ENCODE data around the gene CREG1.

The CREG1 gene

DNA sequence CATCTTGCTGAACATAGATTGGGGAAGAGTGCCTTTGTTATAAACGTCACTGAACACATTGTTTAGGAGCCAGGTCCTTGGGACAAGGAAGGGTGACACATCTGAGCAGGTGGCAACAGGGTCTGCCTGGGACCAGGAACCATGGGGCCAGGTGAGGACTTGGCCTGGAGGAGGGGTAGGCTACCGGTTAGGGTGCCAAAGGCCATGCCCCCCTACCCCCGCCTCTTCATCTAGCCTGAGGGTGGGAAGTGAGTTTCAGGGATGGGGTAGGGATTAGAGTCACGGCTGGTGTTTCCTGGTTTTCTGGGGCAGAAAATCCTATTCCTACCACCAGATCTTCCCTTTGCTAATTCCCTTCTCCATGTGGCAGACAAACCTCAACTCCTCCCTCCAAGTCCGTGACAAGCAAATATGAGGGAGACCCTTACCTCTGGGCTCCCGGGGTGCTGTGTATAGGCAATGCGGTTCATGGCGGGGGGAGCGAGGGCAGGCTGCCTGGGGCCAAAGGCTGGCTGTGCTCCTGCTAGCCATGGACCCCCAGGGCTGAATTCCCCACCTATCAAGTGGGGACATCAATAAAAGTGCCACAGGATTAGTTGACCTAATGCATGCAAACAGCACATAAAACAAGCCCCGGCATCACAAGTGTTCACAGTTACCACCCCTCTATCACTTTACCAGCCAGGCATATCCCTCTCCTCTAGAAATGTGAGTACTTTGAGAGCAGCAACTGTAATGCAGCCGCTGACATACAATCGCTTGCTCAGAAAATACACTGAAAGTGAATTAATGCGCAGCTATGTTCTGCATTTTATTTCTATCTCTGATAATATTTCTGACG lies 49.7 kb downstream of the CREG1 start:
- no peak for DNase-seq (ENCODE audit: low read depth)

DNA sequence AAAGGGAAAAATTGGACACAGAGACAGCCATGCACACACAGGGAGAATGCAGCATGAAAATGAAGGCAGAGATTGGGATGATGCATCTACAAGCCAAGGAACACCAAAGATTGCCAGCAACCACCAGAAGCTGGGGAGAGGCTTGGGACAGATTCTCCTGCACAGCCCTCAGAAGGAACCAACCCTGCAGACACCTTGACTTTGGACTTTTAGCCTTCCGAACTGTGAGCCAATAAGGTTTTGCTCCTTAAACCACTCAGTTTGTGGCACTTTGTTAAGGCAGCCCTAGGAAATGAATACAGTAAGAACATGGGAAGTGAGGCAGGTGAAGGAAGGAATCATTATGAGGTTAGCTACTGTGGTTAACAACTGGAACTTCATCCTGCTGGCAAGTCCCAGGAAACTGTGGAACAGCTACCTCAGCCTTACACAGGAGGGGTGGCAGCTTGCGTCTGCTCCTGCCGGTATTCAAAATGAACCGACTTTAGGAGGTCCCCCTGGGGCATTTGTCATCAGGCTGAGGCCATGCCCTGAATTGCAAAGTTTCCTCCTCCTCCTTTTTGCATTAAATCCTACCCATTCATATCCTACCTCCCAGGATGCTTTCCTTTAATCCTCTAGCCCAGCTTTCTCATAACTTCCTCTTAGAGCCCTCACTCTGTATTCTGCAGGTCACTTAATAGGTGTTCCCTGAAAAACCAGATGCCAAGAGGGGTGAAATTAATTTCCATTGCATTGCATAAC lies 50.7 kb downstream of the CREG1 start:
- DNase-seq (ENCODE audit: low read depth), result no peak

DNA sequence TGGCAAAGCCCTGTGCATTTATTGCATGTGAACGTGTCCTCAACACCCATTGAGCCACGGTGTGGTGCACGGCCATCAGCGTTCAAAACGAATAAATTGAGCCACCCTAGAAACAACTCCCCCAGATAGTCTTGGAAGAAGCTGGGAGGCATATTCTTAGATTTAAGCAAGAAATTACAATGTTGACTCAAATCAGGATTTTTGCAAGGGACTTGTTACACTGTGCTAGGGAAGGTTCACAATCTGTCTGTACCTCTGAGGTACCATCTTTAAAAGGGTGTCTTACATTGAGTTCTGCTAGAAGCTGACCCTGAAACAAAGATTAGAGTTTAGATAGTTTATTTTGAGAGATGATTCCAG lies 51.4 kb downstream of the CREG1 start:
- DNase-seq (ENCODE audit: low read depth), result no peak

DNA sequence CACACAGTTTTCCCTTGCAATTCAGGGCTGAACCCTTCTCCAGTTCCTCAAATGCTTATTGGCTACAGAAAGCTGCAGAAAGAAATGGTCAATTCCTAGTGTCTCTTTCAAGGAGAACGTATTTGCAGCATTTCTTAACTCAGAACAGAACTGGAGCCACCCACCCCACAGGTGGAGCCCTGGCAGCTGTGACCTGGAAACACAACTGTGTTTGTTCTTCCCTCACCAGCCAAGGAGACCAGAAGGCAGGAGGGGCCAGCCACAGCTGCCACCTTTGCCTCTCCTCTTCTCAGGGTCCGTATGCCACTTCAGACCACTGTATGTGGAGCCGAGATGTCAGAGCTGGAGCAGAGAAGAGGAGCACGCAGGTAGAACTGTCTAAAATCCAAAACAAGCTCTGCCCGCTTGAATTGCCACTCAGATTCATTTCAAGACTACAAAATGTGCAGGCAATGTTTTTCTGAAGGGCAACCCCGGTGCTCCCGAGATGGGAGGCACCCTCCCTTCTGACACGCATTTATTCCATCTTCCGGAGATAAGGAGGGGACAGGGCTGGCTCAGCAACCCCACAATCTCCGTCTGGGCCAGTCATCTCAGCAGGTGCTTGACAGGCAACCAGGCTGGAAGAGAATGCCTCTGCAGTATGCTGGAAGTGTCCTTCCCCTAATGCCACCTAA lies 51.9 kb downstream of the CREG1 start:
- no peak for DNase-seq (ENCODE audit: low read depth)

DNA sequence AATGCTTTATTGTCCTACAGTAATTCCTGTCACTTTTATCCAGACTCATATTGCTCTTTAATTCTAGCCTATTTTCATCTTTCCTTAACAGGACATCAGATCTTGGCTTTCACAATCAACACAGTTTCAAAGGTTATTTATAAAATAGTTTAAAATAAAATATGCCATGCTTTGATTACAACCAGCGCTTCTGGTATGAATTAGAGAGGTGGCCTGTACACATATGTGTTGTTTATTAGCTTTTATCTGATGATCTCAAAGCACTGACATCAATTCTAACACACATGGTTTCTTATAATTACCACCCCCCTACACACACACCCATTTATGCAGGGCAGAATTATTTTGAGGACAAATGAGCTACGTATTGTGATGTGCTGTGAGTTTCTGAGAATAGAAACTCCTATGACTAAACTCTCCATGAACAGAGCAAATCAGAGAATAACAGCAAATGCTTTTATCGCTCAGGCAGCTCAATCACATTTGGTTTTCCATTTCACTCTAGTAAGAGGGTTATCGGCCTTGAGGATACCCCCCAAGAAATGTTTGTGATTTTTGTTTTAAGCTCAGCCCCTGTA lies 53.2 kb downstream of the CREG1 start:
- DNase-seq (ENCODE audit: low read depth), result no peak

DNA sequence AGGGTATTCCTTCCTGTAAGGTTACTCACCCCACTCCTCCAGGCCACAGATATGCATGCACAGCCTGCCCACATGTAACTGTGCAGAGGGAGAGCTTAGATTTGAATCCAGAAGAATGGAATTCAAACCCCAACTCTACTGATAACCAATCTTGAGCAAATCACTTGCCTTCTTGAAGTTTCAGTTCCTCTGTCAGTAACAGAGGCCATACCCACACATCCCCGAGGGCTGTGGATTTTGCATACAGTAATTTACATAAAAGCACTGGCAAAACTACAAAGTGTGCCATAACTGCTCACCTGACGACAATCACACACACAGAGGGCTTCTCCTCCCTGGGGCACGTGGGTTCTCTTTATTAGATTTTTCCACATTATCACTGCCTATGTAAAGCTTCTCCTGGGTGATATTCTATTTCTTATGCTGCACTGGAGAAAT lies 53.9 kb downstream of the CREG1 start:
- no peak for DNase-seq (ENCODE audit: low read depth)

DNA sequence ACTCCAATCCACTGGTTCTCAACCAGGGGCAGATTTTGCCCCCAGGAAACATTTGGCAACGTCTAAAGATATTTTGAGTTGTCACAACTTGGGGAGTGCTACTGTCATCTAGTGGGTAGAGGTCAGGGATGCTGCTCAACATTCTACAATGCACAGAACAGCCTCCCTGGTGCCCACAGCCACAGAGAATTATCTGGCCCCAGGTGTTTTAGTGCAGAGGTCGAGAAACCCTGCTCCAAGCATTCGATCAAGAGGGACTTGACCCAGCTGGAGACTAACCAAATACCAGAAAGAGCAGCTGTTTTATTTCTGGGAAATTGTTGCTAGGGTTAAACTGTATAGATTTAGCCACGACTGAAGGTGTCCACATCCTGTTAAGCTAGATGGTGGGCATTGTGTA lies 54.5 kb downstream of the CREG1 start:
- no peak for DNase-seq (ENCODE audit: low read depth)

DNA sequence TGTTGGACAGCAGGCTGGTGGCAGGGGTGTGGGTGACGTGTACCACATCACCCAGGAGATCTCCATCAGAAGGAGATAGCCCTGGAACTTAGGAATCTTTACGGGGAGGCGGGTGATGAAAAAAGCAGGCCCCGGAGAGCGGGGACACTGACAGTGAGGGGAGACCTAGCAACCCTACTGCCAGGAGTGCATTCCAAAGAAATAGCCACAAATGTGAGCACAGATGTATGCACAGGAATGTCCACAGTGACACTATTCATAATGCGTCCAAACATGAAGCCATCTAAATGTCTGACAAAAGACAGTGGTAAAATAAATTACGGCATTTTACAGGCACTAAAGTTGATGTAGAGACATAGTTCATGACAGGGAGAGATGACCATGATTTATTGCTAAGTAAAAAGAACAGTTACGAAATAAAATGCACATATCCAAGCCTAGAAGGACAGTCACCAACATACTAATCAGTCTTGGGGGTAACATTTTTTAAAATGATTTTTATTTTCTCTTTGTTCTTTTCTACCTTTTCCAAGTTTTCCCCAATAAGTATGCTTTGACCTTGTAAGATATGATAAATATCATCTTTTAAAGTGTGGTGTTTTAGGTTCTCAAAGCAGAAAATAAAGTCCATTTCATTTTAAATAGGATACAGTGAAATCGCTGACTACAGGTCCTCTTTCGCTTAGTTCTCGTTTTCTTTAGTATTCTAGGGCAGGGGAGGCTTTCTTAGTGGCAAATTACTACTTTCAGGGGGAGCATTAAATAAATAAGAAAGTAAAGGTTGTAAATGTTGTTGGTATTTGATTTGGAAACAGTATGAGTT lies 56.6 kb downstream of the CREG1 start:
- DNase-seq (ENCODE audit: low read depth), result no peak

DNA sequence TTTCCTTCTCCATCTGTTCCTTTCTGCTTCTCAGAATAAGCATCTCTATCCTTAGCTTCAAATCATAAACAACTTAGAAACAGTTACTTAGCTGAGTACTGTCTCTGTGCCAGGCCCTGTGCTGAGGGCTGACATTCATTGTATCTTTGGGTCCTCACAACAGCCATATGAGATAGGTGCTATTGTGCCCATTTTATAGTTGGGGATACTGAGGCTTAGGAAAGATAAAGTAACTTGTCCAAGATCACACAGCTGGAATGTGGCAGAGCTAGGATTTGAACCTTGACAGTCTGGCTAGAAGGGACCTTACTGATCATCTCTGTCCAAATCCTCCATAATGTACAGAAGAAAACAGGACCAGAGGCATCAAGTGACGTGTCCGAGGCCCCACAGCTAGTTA lies 60.2 kb downstream of the CREG1 start:
- no peak for DNase-seq (ENCODE audit: low read depth)

DNA sequence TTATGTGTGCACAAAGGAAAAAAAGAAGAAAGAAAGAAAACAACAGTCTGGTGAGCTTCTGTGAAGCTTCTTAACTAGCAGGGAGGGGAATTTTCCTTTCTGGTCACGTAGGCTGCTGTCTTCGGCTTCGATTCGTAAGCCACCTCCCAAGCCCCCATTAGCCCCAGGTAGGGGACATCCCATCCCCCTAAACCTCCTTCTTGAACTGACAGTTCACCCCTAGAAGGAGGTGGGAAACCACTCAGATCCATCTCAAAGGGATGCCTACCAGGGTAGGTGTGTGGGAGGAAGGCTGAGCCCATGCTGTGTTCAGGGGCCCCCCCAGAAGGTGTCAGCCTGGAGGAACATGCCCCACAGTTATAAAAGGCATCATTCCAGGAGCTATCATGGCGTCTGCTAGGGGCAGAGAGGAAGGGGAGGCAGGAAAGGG lies 61.1 kb downstream of the CREG1 start:
- DNase-seq (ENCODE audit: low read depth), result no peak

DNA sequence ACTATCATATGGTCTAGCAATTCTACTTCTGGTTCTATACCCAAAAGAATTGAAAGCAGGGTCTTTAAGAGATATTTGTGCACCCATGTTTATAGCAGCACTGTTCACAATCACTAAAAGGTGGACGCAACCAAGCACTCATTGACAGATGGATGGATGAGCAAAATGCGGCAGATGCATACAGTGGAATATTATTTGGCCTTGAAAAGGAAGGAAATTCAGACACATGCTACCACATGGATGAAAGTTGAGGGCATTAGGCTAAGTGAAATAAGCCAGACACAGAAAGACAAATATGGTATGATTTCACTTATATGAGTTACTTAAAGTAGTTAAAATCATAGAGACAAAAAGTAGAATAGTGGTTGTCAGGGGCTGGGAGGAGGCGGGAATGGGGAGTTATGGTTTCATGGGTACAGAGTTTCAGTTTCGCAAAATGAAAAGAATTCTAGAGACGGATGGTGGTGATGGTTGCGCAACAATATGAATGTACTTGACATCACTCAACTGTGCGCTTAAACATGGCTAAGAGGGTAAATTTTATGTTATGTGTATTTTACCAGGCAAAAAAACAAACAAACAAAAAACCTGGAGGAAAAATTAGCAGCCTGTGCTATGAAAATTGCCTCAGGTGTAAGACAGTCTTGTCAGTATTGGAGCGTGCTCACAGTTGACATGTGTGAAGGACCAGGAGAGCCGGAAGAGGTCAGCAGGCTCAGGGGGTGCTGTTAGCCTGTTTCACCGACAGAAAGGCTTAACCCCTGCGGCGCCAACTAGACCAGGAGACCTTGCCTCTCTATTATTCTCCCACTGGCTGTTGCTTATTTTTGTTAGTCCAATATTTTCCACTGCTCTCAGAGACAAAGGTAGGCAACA lies 61.7 kb downstream of the CREG1 start:
- no peak for DNase-seq (ENCODE audit: low read depth)
